Large intestine (tissue), 3 donors: ENCODE measurements around the gene PDSS2. TPM values are rescaled to one million over a fixed set of nuclear protein-coding genes. Genes with fewer than 3 reads are reported as not detected.

Experiments
- DNase-seq, 2 donors: peaks; one replicate each; pipeline versions ENCODE4 v3.0.0 to v3.0.0-alpha.2; 2013
- H3K27ac ChIP-seq: one replicate; pipeline ENCODE4 v1.5.1; 2013; ENCODE audit warnings: low read length
- H3K27me3 ChIP-seq: 2 replicates; pipeline ENCODE4 v1.6.1; 2013; ENCODE audit warnings: low read length; ENCODE audit not compliant: control insufficient read depth, insufficient read depth
- H3K36me3 ChIP-seq: 2 replicates; pipeline ENCODE4 v1.6.1; 2013; ENCODE audit warnings: low read length; ENCODE audit not compliant: control insufficient read depth, insufficient read depth
- H3K4me1 ChIP-seq: one replicate; pipeline ENCODE4 v1.6.1; 2013; ENCODE audit warnings: low read length; ENCODE audit not compliant: control insufficient read depth, insufficient read depth
- H3K4me3 ChIP-seq: one replicate; pipeline ENCODE4 v1.5.1; 2013; ENCODE audit warnings: low read length
- H3K9me3 ChIP-seq: one replicate; pipeline ENCODE4 v1.6.1; 2013; ENCODE audit warnings: mild to moderate bottlenecking, low read depth, low read length, moderate library complexity; ENCODE audit not compliant: control insufficient read depth
- WGBS: methylation state at CpG from one replicate; pipeline ENCODE4 v1.1.5; 2013; ENCODE audit warnings: low lambda C conversion rate; ENCODE audit not compliant: insufficient coverage; 5-methylcytosine and 5-hydroxymethylcytosine counted together
- polyA plus RNA-seq: library from polyadenylated mRNA; unstranded; fragments of 120-200 nt; gene quantifications from one replicate; pipeline ENCODE4 v1.2.1, GENCODE V29; 2013

Gene PDSS2
- polyA plus RNA-seq, 1 donor, result 12.8 TPM

GRCh38 chr6:107344383-107344782 is 115.0 kb downstream of the PDSS2 start:
- Histone ChIP-seq H3K27ac (no peak overlapping the region), H3K9me3 (no peaks in the 10 kb centered on the region), H3K36me3 (no peaks in the 10 kb centered on the region), H3K4me1 (no peaks in the 10 kb centered on the region), H3K27me3 (no peaks in the 10 kb centered on the region), H3K4me3 (no peak overlapping the region)
- no CpG with 5 or more reads among the region's 2 CpGs for WGBS
- no peak for DNase-seq

DNA sequence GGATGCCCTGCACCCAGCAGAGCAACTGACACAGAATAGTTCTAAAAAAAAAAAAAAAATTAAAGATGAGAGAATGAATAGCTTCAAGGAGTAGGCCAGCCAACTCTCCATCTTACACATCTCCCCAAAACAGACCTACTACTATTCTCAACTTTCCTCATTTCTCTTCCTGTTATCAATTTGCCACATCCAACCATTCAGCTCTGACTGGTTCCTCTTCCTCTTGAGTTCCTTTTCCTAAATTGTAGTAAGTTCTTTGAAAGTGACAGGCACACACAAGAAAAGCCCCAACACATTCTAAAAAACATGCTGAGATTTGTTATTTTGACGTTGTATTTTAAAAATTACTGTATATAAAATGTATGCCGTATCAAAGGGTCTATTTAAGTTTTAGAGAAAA is 117.2 kb downstream of the PDSS2 start:
- no peak for DNase-seq
- Histone ChIP-seq H3K9me3 (no peaks in the 10 kb centered on the region), H3K27ac (no peak overlapping the region), H3K27me3 (no peaks in the 10 kb centered on the region), H3K4me1 (peaks cover 3% of the 10 kb centered on the region), H3K4me3 (no peak overlapping the region), H3K36me3 (no peaks in the 10 kb centered on the region)
- no CpG with 5 or more reads among the region's 2 CpGs for WGBS

GRCh38 chr6:107340881-107341280 is 118.5 kb downstream of the PDSS2 start:
- H3K27me3 ChIP-seq, result no peaks in the 10 kb centered on the region
- WGBS, result no CpG with 5 or more reads among the region's 1 CpG
- DNase-seq, result no peak
- H3K9me3 ChIP-seq, result no peaks in the 10 kb centered on the region
- no peak overlapping the region for H3K27ac ChIP-seq
- H3K36me3 ChIP-seq, result no peaks in the 10 kb centered on the region
- H3K4me1 ChIP-seq, result peaks cover 4% of the 10 kb centered on the region
- no peak overlapping the region for H3K4me3 ChIP-seq

- no peaks in the 10 kb centered on the region for H3K9me3 ChIP-seq
- peak overlapping the region; percentile 43 for H3K27ac ChIP-seq
- peaks cover 4% of the 10 kb centered on the region for H3K4me1 ChIP-seq
- no peaks in the 10 kb centered on the region for H3K36me3 ChIP-seq
- peak; percentile 0 to 53 for DNase-seq
- H3K27me3 ChIP-seq, result no peaks in the 10 kb centered on the region
- H3K4me3 ChIP-seq, result no peak overlapping the region
These were observed 122.1 kb downstream of the PDSS2 start for GRCh38 chr6:107337191-107337741.

DNA sequence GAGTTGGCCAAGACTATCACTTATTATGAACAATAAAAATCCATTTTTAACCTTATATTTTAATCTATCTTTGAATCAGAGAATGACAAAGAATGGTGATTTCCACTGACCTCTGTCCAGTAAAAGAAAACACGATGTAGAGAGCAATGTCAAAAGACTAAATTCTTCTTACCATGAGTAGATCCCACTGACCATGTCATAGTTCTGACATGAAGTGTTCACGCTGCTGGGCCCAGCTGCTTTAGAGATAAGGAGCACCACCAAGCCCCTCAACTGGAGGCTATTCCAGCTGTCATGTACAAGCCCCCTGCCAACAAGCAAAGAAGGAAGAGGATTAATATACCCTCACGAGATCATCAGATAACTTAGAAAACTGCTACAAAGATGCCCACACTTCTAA is 125.3 kb downstream of the PDSS2 start:
- Histone ChIP-seq H3K27ac (no peak overlapping the region), H3K4me1 (peaks cover 4% of the 10 kb centered on the region), H3K27me3 (no peaks in the 10 kb centered on the region), H3K9me3 (no peaks in the 10 kb centered on the region), H3K36me3 (no peaks in the 10 kb centered on the region), H3K4me3 (no peak overlapping the region)
- WGBS, result 100% methylated on average over 1 of the region's 3 CpGs
- no peak for DNase-seq

DNA sequence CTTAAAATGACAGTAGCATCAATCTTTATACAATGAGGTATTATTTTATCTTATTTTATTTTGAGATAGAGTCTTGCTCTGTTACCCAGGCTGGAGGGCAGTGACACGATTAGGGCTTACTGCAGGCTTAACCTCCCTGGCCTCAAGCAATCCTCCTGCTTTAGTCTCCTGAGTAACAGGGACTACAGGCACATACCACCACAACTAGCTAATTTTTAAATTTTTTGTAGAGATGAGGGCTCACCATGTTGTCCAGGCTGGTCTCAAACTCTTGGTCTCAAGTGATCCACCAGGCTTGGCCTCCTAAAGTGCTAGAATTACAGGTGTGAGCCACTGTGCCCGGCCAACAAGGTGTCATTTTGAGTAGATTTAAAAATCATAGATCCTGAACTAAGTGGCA is 125.9 kb downstream of the PDSS2 start:
- peaks cover 4% of the 10 kb centered on the region for H3K4me1 ChIP-seq
- no peak overlapping the region for H3K4me3 ChIP-seq
- no peaks in the 10 kb centered on the region for H3K9me3 ChIP-seq
- no peak for DNase-seq
- no peak overlapping the region for H3K27ac ChIP-seq
- no CpG with 5 or more reads among the region's 2 CpGs for WGBS
- no peaks in the 10 kb centered on the region for H3K36me3 ChIP-seq
- no peaks in the 10 kb centered on the region for H3K27me3 ChIP-seq

- H3K27ac ChIP-seq, result no peak overlapping the region
- no peaks in the 10 kb centered on the region for H3K9me3 ChIP-seq
- no peaks in the 10 kb centered on the region for H3K4me1 ChIP-seq
- WGBS, result 70% methylated on average over 2 of the region's 5 CpGs
- no peak overlapping the region for H3K4me3 ChIP-seq
- no peaks in the 10 kb centered on the region for H3K27me3 ChIP-seq
- no peak for DNase-seq
- H3K36me3 ChIP-seq, result no peaks in the 10 kb centered on the region
These were observed 127.7 kb downstream of the PDSS2 start for GRCh38 chr6:107331409-107332386.

- Histone ChIP-seq H3K36me3 (no peaks in the 10 kb centered on the region), H3K27ac (no peak overlapping the region), H3K4me3 (no peak overlapping the region), H3K27me3 (no peaks in the 10 kb centered on the region), H3K9me3 (no peaks in the 10 kb centered on the region), H3K4me1 (no peaks in the 10 kb centered on the region)
- DNase-seq, result no peak
- WGBS, result 67% methylated on average over 1 of the region's 4 CpGs
These were observed 129.2 kb downstream of the PDSS2 start for GRCh38 chr6:107330168-107330567.

- Histone ChIP-seq H3K4me3 (no peak overlapping the region), H3K27ac (no peak overlapping the region), H3K9me3 (no peaks in the 10 kb centered on the region), H3K27me3 (no peaks in the 10 kb centered on the region), H3K36me3 (no peaks in the 10 kb centered on the region), H3K4me1 (no peaks in the 10 kb centered on the region)
- no peak for DNase-seq
- WGBS, result 80% methylated on average over 1 of the region's 5 CpGs
These were observed 130.1 kb downstream of the PDSS2 start for GRCh38 chr6:107329063-107329860.

- Histone ChIP-seq H3K27me3 (no peaks in the 10 kb centered on the region), H3K4me3 (no peak overlapping the region), H3K4me1 (no peaks in the 10 kb centered on the region), H3K36me3 (no peaks in the 10 kb centered on the region), H3K9me3 (no peaks in the 10 kb centered on the region), H3K27ac (no peak overlapping the region)
- WGBS, result 100% methylated on average over 1 of the region's 3 CpGs
- DNase-seq, result no peak
These were observed 131.3 kb downstream of the PDSS2 start for GRCh38 chr6:107328081-107328480.
